ENCODE data around the gene NKX2-2. TPM values are rescaled to one million over a fixed set of nuclear protein-coding genes. Genes with fewer than 3 reads are reported as not detected.

NKX2-2 gene
- total RNA-seq, 1 donor from 2014 or later, result not detected

GRCh38 chr20:21521596-21522480 lies 8.0 kb upstream of the NKX2-2 start:
- DNase-seq (ENCODE audit: low read depth in 2 of 2), result no peak

GRCh38 chr20:21520702-21521595 lies 7.1 kb upstream of the NKX2-2 start:
- DNase-seq (ENCODE audit: low read depth in 2 of 2), result no peak

- no peak for DNase-seq (ENCODE audit: low read depth in 2 of 2)
These were observed 5.3 kb upstream of the NKX2-2 start for GRCh38 chr20:21519136-21519584.

GRCh38 chr20:21518292-21518991 lies 4.6 kb upstream of the NKX2-2 start:
- DNase-seq (ENCODE audit: low read depth in 2 of 2), result no peak

GRCh38 chr20:21517566-21518277 lies 3.9 kb upstream of the NKX2-2 start:
- no peak for DNase-seq (ENCODE audit: low read depth in 2 of 2)

GRCh38 chr20:21516861-21517565 lies 3.1 kb upstream of the NKX2-2 start:
- no peak for DNase-seq (ENCODE audit: low read depth in 2 of 2)

GRCh38 chr20:21516180-21516567 lies 2.3 kb upstream of the NKX2-2 start:
- DNase-seq (ENCODE audit: low read depth in 2 of 2), result no peak

GRCh38 chr20:21515300-21516179 lies 1.7 kb upstream of the NKX2-2 start:
- no peak for DNase-seq (ENCODE audit: low read depth in 2 of 2)

GRCh38 chr20:21514553-21515251 lies 838 bp upstream of the NKX2-2 start:
- DNase-seq (ENCODE audit: low read depth in 2 of 2), result no peak

GRCh38 chr20:21513181-21513663 lies 642 bp downstream of the NKX2-2 start:
- DNase-seq (ENCODE audit: low read depth in 2 of 2), result no peak

GRCh38 chr20:21512634-21513180 lies 1.2 kb downstream of the NKX2-2 start:
- no peak for DNase-seq (ENCODE audit: low read depth in 2 of 2)

GRCh38 chr20:21511850-21512633 lies 1.8 kb downstream of the NKX2-2 start:
- no peak for DNase-seq (ENCODE audit: low read depth in 2 of 2)

GRCh38 chr20:21511485-21511849 lies 2.4 kb downstream of the NKX2-2 start:
- DNase-seq (ENCODE audit: low read depth in 2 of 2), result no peak

- DNase-seq (ENCODE audit: low read depth in 2 of 2), result no peak
These were observed 3.2 kb downstream of the NKX2-2 start for GRCh38 chr20:21510414-21511384.

GRCh38 chr20:21509597-21510371 lies 4.1 kb downstream of the NKX2-2 start:
- no peak for DNase-seq (ENCODE audit: low read depth in 2 of 2)
